Brain microvascular endothelial cell (primary cell): ENCODE results near the gene EPHA4.

Source experiments
- DNase-seq: peaks from one replicate; pipeline ENCODE4 v3.0.0-alpha.2; 2020
- H3K27ac ChIP-seq: fragments of 250-450 bp; sonication (Bioruptor Pico); 2 replicates; pipeline ENCODE4 v1.5.1; 2020; ENCODE audit warnings: mild to moderate bottlenecking, moderate library complexity
- H3K27me3 ChIP-seq: fragments of 250-450 bp; sonication (Bioruptor Pico); replicated peaks from 2 replicates; pipeline ENCODE4 v1.5.1; 2020; ENCODE audit warnings: mild to moderate bottlenecking
- H3K36me3 ChIP-seq: fragments of 250-450 bp; sonication (Bioruptor Pico); replicated peaks from 2 replicates; pipeline ENCODE4 v1.5.1; 2020; ENCODE audit warnings: mild to moderate bottlenecking
- H3K4me3 ChIP-seq: 2 replicates; pipeline ENCODE4 v1.5.1; 2011; ENCODE audit warnings: low read depth, mild to moderate bottlenecking, control low read depth, low read length, moderate library complexity
- CTCF ChIP-seq: IDR thresholded peaks from 2 replicates; pipeline ENCODE4 v1.5.1; 2011; ENCODE audit warnings: low read depth, mild to moderate bottlenecking, moderate library complexity, low read length, control low read depth, inconsistent platforms; ENCODE audit errors: missing control alignments
- in situ Hi-C: cut with HindIII; loops from 2 replicates; pipeline ENCODE4 v1.10.0; 2017; ENCODE audit warnings: low sequenced_read_pairs, low pct_ligation_motif_present

Gene EPHA4

GRCh38 chr2:221429741-221430491, 142.2 kb downstream of the EPHA4 start:
- no peaks in the 10 kb centered on the region for H3K36me3 ChIP-seq
- in situ Hi-C loops = no loop called here
- H3K4me3 ChIP-seq = no peak overlapping the region
- no peak for DNase-seq
- no peak for TF ChIP-seq CTCF
- H3K27ac ChIP-seq = no peak overlapping the region
- H3K27me3 ChIP-seq = no peaks in the 10 kb centered on the region

DNA sequence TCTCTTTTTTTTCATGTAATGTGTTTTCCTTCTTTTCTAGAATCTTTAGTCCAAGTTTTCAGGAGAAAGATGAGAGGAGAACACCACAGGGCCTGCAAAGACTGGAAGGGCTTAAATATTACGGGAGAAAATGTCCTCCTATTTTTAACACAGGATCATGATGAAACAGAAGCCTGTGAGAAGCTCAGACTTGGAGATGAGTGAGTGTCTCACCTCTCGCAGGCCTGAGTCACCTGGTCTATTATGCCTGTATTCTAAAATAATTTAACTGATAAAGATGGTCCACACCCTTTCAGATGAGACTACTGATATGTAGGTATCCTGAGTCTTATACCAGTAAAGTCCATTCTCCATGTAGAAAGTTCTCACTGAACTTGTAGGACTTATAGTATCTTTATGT, 143.2 kb downstream of the EPHA4 start:
- no peak for TF ChIP-seq CTCF
- in situ Hi-C loops = no loop called here
- no peaks in the 10 kb centered on the region for H3K36me3 ChIP-seq

GRCh38 chr2:221426929-221427328, 145.2 kb downstream of the EPHA4 start:
- DNase-seq = no peak
- Histone ChIP-seq H3K36me3 (no peaks in the 10 kb centered on the region), H3K27me3 (no peaks in the 10 kb centered on the region), H3K4me3 (no peak overlapping the region), H3K27ac (no peak overlapping the region)
- in situ Hi-C loops = no loop called here
- no peak for TF ChIP-seq CTCF

More for the DNA sequence above, 143.2 kb downstream of the EPHA4 start:
- no peak for DNase-seq
- Histone ChIP-seq H3K27ac (no peak overlapping the region), H3K27me3 (no peaks in the 10 kb centered on the region), H3K4me3 (no peak overlapping the region)

- in situ Hi-C loops = no loop called here
- TF ChIP-seq CTCF = no peak
- H3K27me3 ChIP-seq = no peaks in the 10 kb centered on the region
These were observed 146.2 kb downstream of the EPHA4 start for GRCh38 chr2:221425891-221426290.

GRCh38 chr2:221425353-221425752, 146.8 kb downstream of the EPHA4 start:
- no peak for TF ChIP-seq CTCF
- Histone ChIP-seq H3K4me3 (no peak overlapping the region), H3K27me3 (no peaks in the 10 kb centered on the region), H3K27ac (no peak overlapping the region), H3K36me3 (no peaks in the 10 kb centered on the region)
- in situ Hi-C loops = no loop called here
- no peak for DNase-seq

More at GRCh38 chr2:221425891-221426290, 146.2 kb downstream of the EPHA4 start:
- no peaks in the 10 kb centered on the region for H3K36me3 ChIP-seq
- no peak overlapping the region for H3K27ac ChIP-seq
- H3K4me3 ChIP-seq = no peak overlapping the region
- no peak for DNase-seq
